ENCODE data around the gene CCDC175.
A peak's percentile ranks its signal among the peaks of the same experiment; 100 is the strongest.

CCDC175 gene

GRCh38 chr14:59481871-59482540 lies 94.6 kb downstream of the CCDC175 start:
- DNase-seq (ENCODE audit: low spot score): no peak

DNA sequence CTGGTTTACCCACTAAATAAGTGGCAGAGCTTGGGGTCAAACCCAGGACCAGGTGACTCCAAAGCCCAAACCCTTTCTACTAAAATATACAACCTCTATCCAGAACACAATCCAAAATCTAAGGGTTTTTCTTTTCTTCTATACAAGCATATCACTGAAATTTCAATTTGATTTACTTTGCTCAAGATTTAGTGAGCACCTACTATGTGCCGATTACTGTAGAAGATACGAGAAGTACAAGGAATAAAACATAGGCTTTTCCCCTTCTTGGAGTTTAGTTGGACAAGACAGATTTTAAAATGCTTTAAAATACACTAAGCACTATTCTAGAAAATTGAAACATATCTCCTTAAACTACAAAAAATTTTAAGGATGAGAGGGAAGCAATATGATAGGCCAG lies 95.2 kb downstream of the CCDC175 start:
- no peak for DNase-seq (ENCODE audit: low spot score)

DNA sequence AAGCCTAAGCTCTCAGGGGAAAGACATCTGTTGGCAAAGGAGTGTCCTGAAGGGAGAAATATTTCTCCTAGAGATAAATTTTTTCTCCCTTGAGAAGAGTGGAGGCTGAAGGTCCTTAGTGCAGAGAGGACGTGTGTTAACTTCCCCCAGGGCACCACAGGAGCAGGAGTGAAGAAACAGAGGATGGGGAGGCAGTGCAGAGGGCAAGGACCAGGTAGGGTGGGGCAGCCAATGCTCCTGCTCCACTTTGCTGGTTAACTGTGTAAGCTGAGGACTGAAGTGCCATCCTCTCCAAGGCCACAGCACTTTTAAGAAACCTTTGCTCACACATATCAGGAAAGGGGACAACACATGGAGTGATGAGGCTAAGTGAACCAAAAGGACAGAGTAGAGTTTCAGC lies 96.4 kb downstream of the CCDC175 start:
- no peak for DNase-seq (ENCODE audit: low spot score)

GRCh38 chr14:59478540-59478939 lies 98.1 kb downstream of the CCDC175 start:
- DNase-seq (ENCODE audit: low spot score): no peak

GRCh38 chr14:59475709-59476108 lies 100.9 kb downstream of the CCDC175 start:
- DNase-seq (ENCODE audit: low spot score): no peak

- DNase-seq (ENCODE audit: low spot score): no peak
Measured at GRCh38 chr14:59474172-59474571, 102.4 kb downstream of the CCDC175 start.

- peak; percentile 15 for DNase-seq (ENCODE audit: low spot score)
Measured at GRCh38 chr14:59465316-59466135, 111.1 kb downstream of the CCDC175 start, which contains the start of gene GPR135. TSS of gene GPR135 (minus strand) at chr14:59465380. CDS start at chr14:59465226, 154 bp downstream.

GRCh38 chr14:59464486-59465315 lies 111.9 kb downstream of the CCDC175 start:
- DNase-seq (ENCODE audit: low spot score): peak; percentile 51

- no peak for DNase-seq (ENCODE audit: low spot score)
Measured at GRCh38 chr14:59463787-59464485, 112.7 kb downstream of the CCDC175 start.

- DNase-seq (ENCODE audit: low spot score): no peak
Measured at GRCh38 chr14:59461891-59462290, 114.7 kb downstream of the CCDC175 start.

- DNase-seq (ENCODE audit: low spot score): no peak
Measured at GRCh38 chr14:59460378-59460777, 116.2 kb downstream of the CCDC175 start.

DNA sequence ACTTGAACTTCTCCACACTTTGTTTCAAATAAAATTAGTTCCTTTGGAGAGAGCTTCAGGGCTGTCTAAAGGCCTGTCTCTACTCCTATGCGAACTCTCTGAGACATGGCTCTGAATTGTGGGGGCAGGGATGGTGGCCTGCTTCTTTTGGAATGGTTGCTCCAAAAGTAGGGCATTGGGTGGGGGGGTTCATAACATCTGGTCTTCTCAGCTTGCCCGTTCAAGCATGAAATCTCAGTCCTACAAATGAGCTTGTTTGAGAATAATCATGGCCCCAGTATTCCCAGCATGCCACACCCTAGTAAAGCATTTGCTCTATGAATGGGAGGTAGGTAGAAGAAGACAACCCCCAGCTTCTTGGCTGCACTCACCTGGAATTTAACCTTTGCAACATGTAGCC lies 118.1 kb downstream of the CCDC175 start:
- DNase-seq (ENCODE audit: low spot score): no peak

DNA sequence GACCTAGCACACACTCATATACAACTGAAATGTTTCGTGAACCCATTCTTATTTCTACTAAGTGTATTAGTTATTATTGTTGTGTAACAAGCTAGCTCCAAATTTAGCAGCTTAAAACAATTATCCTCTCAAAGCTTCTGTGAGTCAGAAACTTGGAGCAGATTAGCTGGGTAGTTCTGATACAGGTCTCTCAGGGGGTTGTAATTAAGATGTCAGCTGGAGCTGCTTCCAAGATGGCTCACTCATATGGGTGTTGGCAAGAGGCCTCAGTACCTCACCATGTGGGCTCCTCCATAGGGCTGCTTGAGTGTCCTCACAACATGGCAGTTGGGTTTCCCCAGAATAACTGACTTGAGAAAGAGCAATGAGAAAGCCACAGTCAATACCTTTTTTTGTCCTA lies 121.2 kb downstream of the CCDC175 start:
- no peak for DNase-seq (ENCODE audit: low spot score)
